H7 (cell line): ENCODE measurements around the gene ATP5F1A. TPM values are rescaled to one million over a fixed set of nuclear protein-coding genes. Genes with fewer than 3 reads are reported as not detected.
"Not testable (repeated sequence)": the region's sequence is repeated elsewhere in the genome, so short reads cannot be mapped to it uniquely, and the experiment has no call there.

Experiments
- DNase-seq: peaks from one replicate; pipeline ENCODE4 v3.0.0; 2012
- H3K27me3 ChIP-seq: 2 replicates; pipeline ENCODE4 v1.6.0; 2011; ENCODE audit warnings: mild to moderate bottlenecking, low read length; ENCODE audit not compliant: control insufficient read depth, insufficient read depth
- H3K36me3 ChIP-seq: replicated peaks from 2 replicates; pipeline ENCODE4 v1.5.1; 2011; ENCODE audit warnings: low read length; ENCODE audit not compliant: control insufficient read depth, insufficient read depth
- H3K4me3 ChIP-seq: 2 replicates; pipeline ENCODE4 v1.5.1; 2011; ENCODE audit warnings: low read depth, mild to moderate bottlenecking, control low read depth, low read length, moderate library complexity; ENCODE audit not compliant: insufficient read depth
- total RNA-seq: library from RNA; depleted of rRNA; stranded (reverse); fragments of >200 nt; shearing (Covaris generic); gene quantifications from 2 replicates; pipeline ENCODE4 v1.2.3, GENCODE V29; 2014; rRNA removed

ATP5F1A gene
- total RNA-seq: 979 and 1,013 TPM in 2 replicates

- DNase-seq: peak; percentile 88
- H3K27me3 ChIP-seq: no peaks in the 10 kb centered on the region
- H3K36me3 ChIP-seq: peaks cover 7% of the 10 kb centered on the region
- peak within 1 kb of the TSS; percentile 74 for H3K4me3 ChIP-seq
Observed at GRCh38 chr18:46097801-46098615, at the start of gene ATP5F1A. ATP5F1A (minus strand) TSS chr18:46098296; CDS start chr18:46098231, 65 bp downstream.

GRCh38 chr18:46141199-46141598, 43.1 kb upstream of the ATP5F1A start:
- H3K36me3 ChIP-seq: no peaks in the 10 kb centered on the region
- H3K27me3 ChIP-seq: no peaks in the 10 kb centered on the region
- DNase-seq: no peak
- no peak overlapping the region for H3K4me3 ChIP-seq

GRCh38 chr18:46140173-46140572, 42.1 kb upstream of the ATP5F1A start:
- no peak for DNase-seq
- Histone ChIP-seq H3K27me3 (no peaks in the 10 kb centered on the region), H3K36me3 (no peaks in the 10 kb centered on the region), H3K4me3 (no peak overlapping the region)

- Histone ChIP-seq H3K36me3 (0 out of 2 replicates have a peak, but pooled peaks cover under 1% of the 10 kb centered on the region), H3K27me3 (no peaks in the 10 kb centered on the region), H3K4me3 (no peak overlapping the region)
- no peak for DNase-seq
Observed at GRCh38 chr18:46134920-46135675, 37.0 kb upstream of the ATP5F1A start.

- H3K4me3 ChIP-seq: no peak overlapping the region
- no peak for DNase-seq
- no peaks in the 10 kb centered on the region for H3K27me3 ChIP-seq
- H3K36me3 ChIP-seq: peaks cover 3% of the 10 kb centered on the region
Observed at GRCh38 chr18:46133534-46133933, 35.4 kb upstream of the ATP5F1A start.

- peaks cover 11% of the 10 kb centered on the region for H3K36me3 ChIP-seq
- H3K27me3 ChIP-seq, H3K4me3 ChIP-seq, DNase-seq: not testable (repeated sequence)
Observed at GRCh38 chr18:46130549-46130948, 32.5 kb upstream of the ATP5F1A start.

GRCh38 chr18:46130061-46130460, 32.0 kb upstream of the ATP5F1A start:
- DNase-seq: no peak
- H3K27me3 ChIP-seq: no peaks in the 10 kb centered on the region
- H3K36me3 ChIP-seq: peaks cover 11% of the 10 kb centered on the region
- no peak overlapping the region for H3K4me3 ChIP-seq

- H3K4me3 ChIP-seq, H3K27me3 ChIP-seq, DNase-seq: not testable (repeated sequence)
- peaks cover 17% of the 10 kb centered on the region for H3K36me3 ChIP-seq
Observed at GRCh38 chr18:46126625-46127024, 28.5 kb upstream of the ATP5F1A start.

- no peak overlapping the region for H3K4me3 ChIP-seq
- peaks cover 6% of the 10 kb centered on the region for H3K36me3 ChIP-seq
- no peaks in the 10 kb centered on the region for H3K27me3 ChIP-seq
Observed at GRCh38 chr18:46113751-46114150, 15.7 kb upstream of the ATP5F1A start.

GRCh38 chr18:46110406-46110805, 12.3 kb upstream of the ATP5F1A start:
- DNase-seq: no peak
- Histone ChIP-seq H3K27me3 (no peaks in the 10 kb centered on the region), H3K4me3 (no peak overlapping the region), H3K36me3 (peaks cover 7% of the 10 kb centered on the region)

More at GRCh38 chr18:46113751-46114150, 15.7 kb upstream of the ATP5F1A start:
- no peak for DNase-seq

GRCh38 chr18:46109386-46109785, 11.3 kb upstream of the ATP5F1A start:
- no peak overlapping the region for H3K4me3 ChIP-seq
- H3K27me3 ChIP-seq: no peaks in the 10 kb centered on the region
- H3K36me3 ChIP-seq: peaks cover 5% of the 10 kb centered on the region
- no peak for DNase-seq

GRCh38 chr18:46104128-46104911, 6.2 kb upstream of the ATP5F1A start, which contains the start of gene HAUS1:
HAUS1 (plus strand) TSS chr18:46104385; CDS start chr18:46104412, 27 bp downstream.
- H3K4me3 ChIP-seq: peak within 1 kb of the TSS; percentile 98
- DNase-seq: peak; percentile 94
- H3K36me3 ChIP-seq: peaks cover 5% of the 10 kb centered on the region
- no peaks in the 10 kb centered on the region for H3K27me3 ChIP-seq

- Histone ChIP-seq H3K36me3 (peaks cover 2% of the 10 kb centered on the region), H3K27me3 (no peaks in the 10 kb centered on the region), H3K4me3 (no peak overlapping the region)
- DNase-seq: no peak
Observed at GRCh38 chr18:46099463-46099862, 1.4 kb upstream of the ATP5F1A start.

- peak overlapping the region; percentile 74 for H3K4me3 ChIP-seq
- no peaks in the 10 kb centered on the region for H3K27me3 ChIP-seq
- H3K36me3 ChIP-seq: peaks cover 4% of the 10 kb centered on the region
- DNase-seq: no peak
Observed at GRCh38 chr18:46098616-46098933, 479 bp upstream of the ATP5F1A start.
